PFSK-1 (cell line): Measurements from ENCODE around the gene OOSP4B.

Experiments used
- POLR2AphosphoS5 ChIP-seq: IDR thresholded peaks from 2 replicates; pipeline ENCODE4 v1.6.1; 2012; ENCODE audit warnings: low read depth, mild to moderate bottlenecking, control low read depth, low read length, moderate library complexity
- TAF1 ChIP-seq: IDR thresholded peaks from 2 replicates; pipeline ENCODE4 v1.6.1; 2012; ENCODE audit warnings: low read length, control low read depth, borderline replicate concordance; ENCODE audit not compliant: insufficient read depth
- TF ChIP-seq, protein P1 (sequence below), 2 experiments: IDR thresholded peaks; 2 replicates each; pipeline versions ENCODE4 v1.6.1 to v1.8.0; 2011 to 2012; ENCODE audit warnings: low read depth in 2 of 2, low read length in 2 of 2, control low read depth in 1 of 2, inconsistent platforms in 1 of 2, mild to moderate bottlenecking in 1 of 2, moderate library complexity in 1 of 2; ENCODE audit not compliant: insufficient read depth in 1 of 2

DNA sequence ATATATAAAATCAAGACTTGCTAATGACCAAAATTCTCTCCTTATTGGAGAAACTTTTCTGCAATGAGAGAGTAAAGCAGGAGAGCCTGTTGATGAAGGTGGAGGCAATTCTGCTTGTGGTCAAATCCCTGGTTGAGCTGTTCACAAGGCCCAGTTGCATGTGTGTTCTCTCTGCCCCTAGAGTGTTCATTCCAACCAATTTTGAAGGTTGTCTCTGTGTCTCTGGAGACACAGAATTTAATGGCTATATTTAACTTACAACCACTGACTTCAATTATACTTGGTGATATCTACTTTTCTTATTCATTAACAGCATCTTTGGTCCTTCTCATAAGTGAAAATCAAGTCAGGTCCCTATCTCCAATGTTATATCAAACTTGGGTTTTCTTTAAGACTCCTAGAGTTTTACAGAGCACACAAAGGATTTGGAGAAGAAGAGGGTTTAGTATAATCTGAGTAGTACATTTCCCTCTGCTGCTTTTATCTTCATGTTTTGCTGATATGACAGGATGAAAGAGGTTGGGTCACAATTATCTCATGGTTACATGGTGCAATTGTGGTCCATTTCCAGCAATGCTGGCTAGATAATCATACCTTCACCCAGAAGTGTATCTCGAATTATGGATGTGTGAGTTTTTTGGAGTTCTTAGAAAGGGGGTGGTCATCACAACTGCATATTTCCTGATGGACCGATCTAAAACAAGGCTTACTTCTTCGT is 49.1 kb upstream of the OOSP4B start:
- TF ChIP-seq, protein P1, sequence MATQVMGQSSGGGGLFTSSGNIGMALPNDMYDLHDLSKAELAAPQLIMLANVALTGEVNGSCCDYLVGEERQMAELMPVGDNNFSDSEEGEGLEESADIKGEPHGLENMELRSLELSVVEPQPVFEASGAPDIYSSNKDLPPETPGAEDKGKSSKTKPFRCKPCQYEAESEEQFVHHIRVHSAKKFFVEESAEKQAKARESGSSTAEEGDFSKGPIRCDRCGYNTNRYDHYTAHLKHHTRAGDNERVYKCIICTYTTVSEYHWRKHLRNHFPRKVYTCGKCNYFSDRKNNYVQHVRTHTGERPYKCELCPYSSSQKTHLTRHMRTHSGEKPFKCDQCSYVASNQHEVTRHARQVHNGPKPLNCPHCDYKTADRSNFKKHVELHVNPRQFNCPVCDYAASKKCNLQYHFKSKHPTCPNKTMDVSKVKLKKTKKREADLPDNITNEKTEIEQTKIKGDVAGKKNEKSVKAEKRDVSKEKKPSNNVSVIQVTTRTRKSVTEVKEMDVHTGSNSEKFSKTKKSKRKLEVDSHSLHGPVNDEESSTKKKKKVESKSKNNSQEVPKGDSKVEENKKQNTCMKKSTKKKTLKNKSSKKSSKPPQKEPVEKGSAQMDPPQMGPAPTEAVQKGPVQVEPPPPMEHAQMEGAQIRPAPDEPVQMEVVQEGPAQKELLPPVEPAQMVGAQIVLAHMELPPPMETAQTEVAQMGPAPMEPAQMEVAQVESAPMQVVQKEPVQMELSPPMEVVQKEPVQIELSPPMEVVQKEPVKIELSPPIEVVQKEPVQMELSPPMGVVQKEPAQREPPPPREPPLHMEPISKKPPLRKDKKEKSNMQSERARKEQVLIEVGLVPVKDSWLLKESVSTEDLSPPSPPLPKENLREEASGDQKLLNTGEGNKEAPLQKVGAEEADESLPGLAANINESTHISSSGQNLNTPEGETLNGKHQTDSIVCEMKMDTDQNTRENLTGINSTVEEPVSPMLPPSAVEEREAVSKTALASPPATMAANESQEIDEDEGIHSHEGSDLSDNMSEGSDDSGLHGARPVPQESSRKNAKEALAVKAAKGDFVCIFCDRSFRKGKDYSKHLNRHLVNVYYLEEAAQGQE (IDR thresholded peaks at IDR 0.05; ENCODE audit: insufficient read depth in 1 of 2, low read depth in 2 of 2, low read length in 2 of 2): no peak
- no peak for TF ChIP-seq POLR2AphosphoS5
- no peak for TF ChIP-seq TAF1
